ENCODE results near the gene TENM3.

The TENM3 gene

DNA sequence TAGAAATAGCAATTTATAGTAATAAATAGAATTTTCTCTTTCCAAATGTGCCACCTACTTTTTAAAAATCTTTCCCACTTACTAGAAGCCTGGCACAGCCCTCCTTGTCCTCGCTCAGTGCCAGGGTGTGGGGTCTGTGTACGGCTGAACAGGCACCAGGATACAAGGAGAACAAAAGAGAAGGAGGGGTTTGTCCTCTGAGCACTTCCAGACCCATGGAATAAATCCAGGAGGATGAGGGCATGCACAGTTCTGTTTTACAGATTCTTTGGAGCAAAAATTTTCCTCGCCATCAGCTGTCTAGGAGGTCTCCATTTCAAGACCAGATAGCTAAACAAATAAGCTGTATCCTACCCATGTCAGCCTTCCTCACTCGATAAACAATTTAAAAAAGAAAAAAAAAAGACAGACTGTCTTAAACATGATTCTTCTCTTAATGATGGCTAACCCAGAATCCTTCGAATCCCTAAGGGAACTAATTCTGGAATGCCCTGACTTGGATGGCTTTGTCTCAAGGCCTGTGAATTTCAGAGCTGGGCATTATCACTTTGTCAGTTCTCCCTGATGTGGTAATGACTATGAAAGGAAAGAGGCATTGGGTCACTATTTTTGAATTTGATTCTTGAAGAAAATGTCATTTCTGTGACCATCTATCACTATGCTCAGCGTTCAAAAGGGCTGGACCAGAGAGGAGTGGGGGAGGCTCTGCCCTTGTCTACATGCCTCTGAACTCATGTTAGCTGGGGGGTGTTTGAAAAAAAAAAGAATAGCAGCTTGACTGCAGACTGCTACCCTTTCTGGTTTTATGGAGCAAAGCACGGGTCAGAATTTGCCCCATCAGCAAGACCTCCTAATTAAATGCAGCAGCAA lies 523.0 kb downstream of the TENM3 start:
- TF ChIP-seq, protein P1, sequence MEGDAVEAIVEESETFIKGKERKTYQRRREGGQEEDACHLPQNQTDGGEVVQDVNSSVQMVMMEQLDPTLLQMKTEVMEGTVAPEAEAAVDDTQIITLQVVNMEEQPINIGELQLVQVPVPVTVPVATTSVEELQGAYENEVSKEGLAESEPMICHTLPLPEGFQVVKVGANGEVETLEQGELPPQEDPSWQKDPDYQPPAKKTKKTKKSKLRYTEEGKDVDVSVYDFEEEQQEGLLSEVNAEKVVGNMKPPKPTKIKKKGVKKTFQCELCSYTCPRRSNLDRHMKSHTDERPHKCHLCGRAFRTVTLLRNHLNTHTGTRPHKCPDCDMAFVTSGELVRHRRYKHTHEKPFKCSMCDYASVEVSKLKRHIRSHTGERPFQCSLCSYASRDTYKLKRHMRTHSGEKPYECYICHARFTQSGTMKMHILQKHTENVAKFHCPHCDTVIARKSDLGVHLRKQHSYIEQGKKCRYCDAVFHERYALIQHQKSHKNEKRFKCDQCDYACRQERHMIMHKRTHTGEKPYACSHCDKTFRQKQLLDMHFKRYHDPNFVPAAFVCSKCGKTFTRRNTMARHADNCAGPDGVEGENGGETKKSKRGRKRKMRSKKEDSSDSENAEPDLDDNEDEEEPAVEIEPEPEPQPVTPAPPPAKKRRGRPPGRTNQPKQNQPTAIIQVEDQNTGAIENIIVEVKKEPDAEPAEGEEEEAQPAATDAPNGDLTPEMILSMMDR (IDR thresholded peaks at IDR 0.05; ENCODE audit: low read depth, low read length), result no peak
- no peak for TF ChIP-seq EZH2phosphoT487 (IDR thresholded peaks at IDR 0.05; ENCODE audit: low read depth)

DNA sequence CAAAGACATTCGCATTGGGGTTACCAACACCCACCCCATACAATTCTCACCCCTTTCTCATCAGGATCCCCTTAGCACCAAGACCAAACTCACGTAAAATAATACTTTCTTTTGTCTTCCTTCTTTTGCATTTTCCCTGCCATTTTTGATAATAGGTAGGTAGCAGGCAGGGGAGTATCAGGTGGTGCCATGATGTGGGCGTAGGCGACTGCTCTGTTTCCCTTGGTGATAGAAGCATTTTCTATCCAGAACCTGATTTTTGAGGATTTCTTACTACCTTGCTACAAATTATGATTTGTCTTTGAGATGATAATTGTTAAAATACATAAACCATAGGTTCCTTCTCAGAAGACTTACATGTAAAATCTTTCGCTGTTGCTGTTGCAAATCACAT lies 523.7 kb downstream of the TENM3 start:
- Histone ChIP-seq H3K27ac (ENCODE audit: low read length) (no peak overlapping the region), H3K36me3 (replicated peaks; ENCODE audit: low read depth, low read length) (no peaks in the 10 kb centered on the region), H3K9ac (ENCODE audit: low read length) (no peak overlapping the region), H3K4me2 (ENCODE audit: low read length) (no peak overlapping the region), H3K4me1 (ENCODE audit: low read length) (no peaks in the 10 kb centered on the region), H3K4me3 (ENCODE audit: low read length) (no peak overlapping the region), H4K20me1 (ENCODE audit: insufficient read depth, low read length) (no peaks in the 10 kb centered on the region), H3K27me3 (ENCODE audit: low read depth, low read length) (no peaks in the 10 kb centered on the region), H3K9me3 (ENCODE audit: insufficient read depth, low read length) (no peaks in the 10 kb centered on the region; the same call in 1 of the 2 replicates), H3K79me2 (ENCODE audit: low read length) (no peaks in the 10 kb centered on the region), H2AFZ (ENCODE audit: low read depth, low read length) (no peak overlapping the region)
- TF ChIP-seq, protein P1 (IDR thresholded peaks at IDR 0.05; ENCODE audit: low read depth, low read length), result no peak
- no peak for TF ChIP-seq EZH2phosphoT487 (IDR thresholded peaks at IDR 0.05; ENCODE audit: low read depth)

More for the DNA sequence above, 523.0 kb downstream of the TENM3 start:
- Histone ChIP-seq H4K20me1 (ENCODE audit: insufficient read depth, low read length) (no peaks in the 10 kb centered on the region), H3K9ac (ENCODE audit: low read length) (no peak overlapping the region), H3K4me1 (ENCODE audit: low read length) (no peaks in the 10 kb centered on the region), H3K4me3 (ENCODE audit: low read length) (no peak overlapping the region), H2AFZ (ENCODE audit: low read depth, low read length) (no peak overlapping the region), H3K9me3 (ENCODE audit: insufficient read depth, low read length) (no peaks in the 10 kb centered on the region; the same call in 1 of the 2 replicates), H3K36me3 (replicated peaks; ENCODE audit: low read depth, low read length) (no peaks in the 10 kb centered on the region), H3K4me2 (ENCODE audit: low read length) (no peak overlapping the region), H3K79me2 (ENCODE audit: low read length) (no peaks in the 10 kb centered on the region), H3K27ac (ENCODE audit: low read length) (no peak overlapping the region), H3K27me3 (ENCODE audit: low read depth, low read length) (no peaks in the 10 kb centered on the region)

DNA sequence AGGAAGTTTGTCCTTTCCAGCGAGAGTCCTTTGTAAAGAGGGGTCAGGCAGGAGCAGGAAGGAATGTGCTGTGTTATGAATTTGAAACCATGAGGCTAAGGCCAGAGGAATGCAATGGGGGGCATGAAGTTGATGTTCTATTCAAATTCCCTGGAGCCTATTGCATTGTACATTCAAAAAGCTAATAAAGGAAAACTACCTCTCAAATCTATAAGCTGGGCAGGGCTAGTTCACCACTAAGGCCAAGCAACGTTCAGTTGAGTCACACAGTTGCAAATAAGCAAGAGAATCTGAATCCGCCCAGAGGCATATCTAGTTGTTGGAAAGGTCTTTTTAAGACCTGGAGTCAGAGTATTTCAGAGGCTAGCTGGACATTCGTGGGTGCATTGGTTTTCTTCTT lies 525.6 kb downstream of the TENM3 start:
- no peaks in the 10 kb centered on the region for H3K79me2 ChIP-seq (ENCODE audit: low read length)
- TF ChIP-seq, protein P1 (IDR thresholded peaks at IDR 0.05; ENCODE audit: low read depth, low read length), result no peak
- no peak for TF ChIP-seq EZH2phosphoT487 (IDR thresholded peaks at IDR 0.05; ENCODE audit: low read depth)
- no peak overlapping the region for H3K9ac ChIP-seq (ENCODE audit: low read length)
- H3K4me2 ChIP-seq (ENCODE audit: low read length), result no peak overlapping the region
- H3K9me3 ChIP-seq (ENCODE audit: insufficient read depth, low read length), result no peaks in the 10 kb centered on the region; the same call in 1 of the 2 replicates
- H3K36me3 ChIP-seq (replicated peaks; ENCODE audit: low read depth, low read length), result no peaks in the 10 kb centered on the region
- no peak overlapping the region for H2AFZ ChIP-seq (ENCODE audit: low read depth, low read length)
- H4K20me1 ChIP-seq (ENCODE audit: insufficient read depth, low read length), result no peaks in the 10 kb centered on the region
- no peak overlapping the region for H3K27ac ChIP-seq (ENCODE audit: low read length)
- no peaks in the 10 kb centered on the region for H3K4me1 ChIP-seq (ENCODE audit: low read length)
- H3K4me3 ChIP-seq (ENCODE audit: low read length), result no peak overlapping the region
- H3K27me3 ChIP-seq (ENCODE audit: low read depth, low read length), result no peaks in the 10 kb centered on the region

DNA sequence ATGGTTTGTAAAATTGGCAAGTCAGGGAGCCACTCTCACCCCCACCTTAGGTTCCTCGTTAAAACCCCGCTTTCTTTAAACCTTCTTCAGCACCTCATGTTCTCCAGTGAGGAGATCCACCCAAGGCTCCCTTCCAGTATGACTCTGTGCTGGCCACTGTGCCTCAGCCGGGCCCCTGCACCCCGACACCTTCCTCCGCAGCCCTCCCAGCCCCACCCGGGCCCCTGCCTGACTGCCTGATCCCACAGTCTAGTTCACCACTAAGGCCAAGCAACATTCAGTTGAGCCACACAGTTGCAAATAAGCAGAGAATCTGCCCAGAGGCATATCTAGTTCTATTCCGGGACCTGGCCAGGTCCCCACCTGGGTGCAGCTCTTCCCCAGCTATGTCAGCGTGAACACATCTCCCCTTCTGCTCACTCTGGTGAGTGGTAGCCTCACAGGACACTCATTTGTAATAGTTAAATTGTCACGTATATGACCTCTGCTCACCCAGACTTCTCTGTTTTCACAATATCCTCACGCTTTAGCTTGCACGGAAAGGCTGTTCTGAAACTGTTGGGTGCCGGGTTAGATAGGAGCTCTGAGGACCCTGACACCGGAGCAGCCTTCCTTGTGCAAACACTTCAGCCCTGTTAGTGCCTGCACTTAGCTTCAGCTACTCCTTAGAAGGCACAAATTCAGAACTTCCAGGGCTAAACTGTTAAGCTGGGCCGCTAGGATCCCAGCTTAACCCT lies 527.2 kb downstream of the TENM3 start:
- Histone ChIP-seq H4K20me1 (ENCODE audit: insufficient read depth, low read length) (no peaks in the 10 kb centered on the region), H3K4me2 (ENCODE audit: low read length) (no peak overlapping the region), H3K27ac (ENCODE audit: low read length) (no peak overlapping the region), H2AFZ (ENCODE audit: low read depth, low read length) (no peak overlapping the region), H3K9me3 (ENCODE audit: insufficient read depth, low read length) (no peaks in the 10 kb centered on the region; the same call in 1 of the 2 replicates), H3K4me3 (ENCODE audit: low read length) (no peak overlapping the region), H3K79me2 (ENCODE audit: low read length) (no peaks in the 10 kb centered on the region), H3K4me1 (ENCODE audit: low read length) (no peaks in the 10 kb centered on the region), H3K36me3 (replicated peaks; ENCODE audit: low read depth, low read length) (no peaks in the 10 kb centered on the region), H3K27me3 (ENCODE audit: low read depth, low read length) (no peaks in the 10 kb centered on the region), H3K9ac (ENCODE audit: low read length) (no peak overlapping the region)
- TF ChIP-seq, protein P1 (IDR thresholded peaks at IDR 0.05; ENCODE audit: low read depth, low read length), result no peak
- TF ChIP-seq EZH2phosphoT487 (IDR thresholded peaks at IDR 0.05; ENCODE audit: low read depth), result no peak
